ENCODE results near the gene GNAQ. TPM values are rescaled to one million over a fixed set of nuclear protein-coding genes. Genes with fewer than 3 reads are reported as not detected.
A peak's percentile ranks its signal among the peaks of the same experiment; 100 is the strongest.
"Not testable (repeated sequence)": the region's sequence is repeated elsewhere in the genome, so short reads cannot be mapped to it uniquely, and the experiment has no call there.

GNAQ gene
- total and polyA plus RNA-seq, 2 experiments from 2014 or later = 21.1 to 32.8 TPM

GRCh38 chr9:77725820-77726219 is 305.8 kb downstream of the GNAQ start:
- no peaks in the 10 kb centered on the region for H3K27me3 ChIP-seq
- DNase-seq (ENCODE audit: low read depth in 1 of 2, low spot score in 1 of 2) = no peak
- no peaks in the 10 kb centered on the region for H3K4me1 ChIP-seq (ENCODE audit: low read depth)
- peaks cover 13% of the 10 kb centered on the region for H3K36me3 ChIP-seq
- no peaks in the 10 kb centered on the region for H3K9me3 ChIP-seq (ENCODE audit: low read depth)
- no peak overlapping the region for H3K4me3 ChIP-seq
- no peak for TF ChIP-seq CTCF (IDR thresholded peaks at IDR 0.05; ENCODE audit: low read depth, low read length)
- no peak overlapping the region for H3K27ac ChIP-seq

GRCh38 chr9:77725046-77725694 is 306.4 kb downstream of the GNAQ start:
- no peaks in the 10 kb centered on the region for H3K4me1 ChIP-seq (ENCODE audit: low read depth)
- no peaks in the 10 kb centered on the region for H3K9me3 ChIP-seq (ENCODE audit: low read depth)
- H3K4me3 ChIP-seq = no peak overlapping the region
- H3K27me3 ChIP-seq = no peaks in the 10 kb centered on the region
- no peak for DNase-seq (ENCODE audit: low read depth in 1 of 2, low spot score in 1 of 2)
- H3K36me3 ChIP-seq = peaks cover 13% of the 10 kb centered on the region
- no peak overlapping the region for H3K27ac ChIP-seq
- no peak for TF ChIP-seq CTCF (IDR thresholded peaks at IDR 0.05; ENCODE audit: low read depth, low read length)

- not testable (repeated sequence) for H3K4me1 ChIP-seq (ENCODE audit: low read depth); DNase-seq (ENCODE audit: low read depth in 1 of 2, low spot score in 1 of 2); H3K36me3 ChIP-seq; H3K27me3 ChIP-seq; H3K4me3 ChIP-seq; H3K27ac ChIP-seq; H3K9me3 ChIP-seq (ENCODE audit: low read depth)
Observed at GRCh38 chr9:77721156-77721555, 310.5 kb downstream of the GNAQ start.

GRCh38 chr9:77719321-77719720 is 312.3 kb downstream of the GNAQ start:
- DNase-seq (ENCODE audit: low read depth in 1 of 2, low spot score in 1 of 2) = no peak
- Histone ChIP-seq H3K4me1 (ENCODE audit: low read depth) (no peaks in the 10 kb centered on the region), H3K4me3 (no peak overlapping the region), H3K36me3 (no peaks in the 10 kb centered on the region), H3K27ac (no peak overlapping the region), H3K9me3 (ENCODE audit: low read depth) (no peaks in the 10 kb centered on the region), H3K27me3 (no peaks in the 10 kb centered on the region)
- TF ChIP-seq CTCF (IDR thresholded peaks at IDR 0.05; ENCODE audit: low read depth, low read length) = no peak

- H3K27me3 ChIP-seq; H3K9me3 ChIP-seq (ENCODE audit: low read depth); H3K36me3 ChIP-seq; H3K27ac ChIP-seq; H3K4me3 ChIP-seq; H3K4me1 ChIP-seq (ENCODE audit: low read depth); DNase-seq (ENCODE audit: low read depth in 1 of 2, low spot score in 1 of 2): not testable (repeated sequence)
Observed at GRCh38 chr9:77718298-77718640, 313.3 kb downstream of the GNAQ start.

- not testable (repeated sequence) for H3K4me3 ChIP-seq; H3K4me1 ChIP-seq (ENCODE audit: low read depth)
Observed at GRCh38 chr9:77717608-77718297, 313.9 kb downstream of the GNAQ start.

GRCh38 chr9:77714077-77714549 is 317.5 kb downstream of the GNAQ start:
- Histone ChIP-seq H3K4me3 (no peak overlapping the region), H3K36me3 (no peaks in the 10 kb centered on the region), H3K27ac (no peak overlapping the region), H3K4me1 (ENCODE audit: low read depth) (no peaks in the 10 kb centered on the region), H3K27me3 (no peaks in the 10 kb centered on the region), H3K9me3 (ENCODE audit: low read depth) (no peaks in the 10 kb centered on the region)
- DNase-seq (ENCODE audit: low read depth in 1 of 2, low spot score in 1 of 2) = no peak
- TF ChIP-seq CTCF (IDR thresholded peaks at IDR 0.05; ENCODE audit: low read depth, low read length) = no peak

More at GRCh38 chr9:77717608-77718297, 313.9 kb downstream of the GNAQ start:
- H3K27ac ChIP-seq; H3K9me3 ChIP-seq (ENCODE audit: low read depth); H3K27me3 ChIP-seq; H3K36me3 ChIP-seq: not testable (repeated sequence)
- DNase-seq (ENCODE audit: low read depth in 1 of 2, low spot score in 1 of 2) = peak in 1 of 2 donors; percentile 70

All from cardiac muscle cell (in vitro differentiated cells and primary cell).